ENCODE data around the gene TREH.
A peak's percentile ranks its signal among the peaks of the same experiment; 100 is the strongest.

- no peak for TF ChIP-seq POLR2AphosphoS5 (IDR thresholded peaks at IDR 0.05; ENCODE audit: low read depth, low read length)
- no peak for TF ChIP-seq SIN3A (IDR thresholded peaks at IDR 0.05; ENCODE audit: borderline replicate concordance, insufficient read depth, low read length)
- TF ChIP-seq REST (IDR thresholded peaks at IDR 0.05; ENCODE audit: insufficient read depth in 1 of 2, low read depth in 2 of 2, low read length in 2 of 2), result peak in 1 of 2 experiments; percentile 43; a peak in 1 of 4 replicates
- no peak for TF ChIP-seq TAF1 (IDR thresholded peaks at IDR 0.05; ENCODE audit: borderline replicate concordance, insufficient read depth, low read length)
- TF ChIP-seq FOXP2 (optimal IDR thresholded peaks at IDR 0.05; ENCODE audit: borderline replicate concordance, extremely low read depth, extremely low read length, insufficient read depth), result no peak
Measured at GRCh38 chr11:118703563-118704106, 24.2 kb upstream of the TREH start.
